HG02623 (cell line): ENCODE results near the gene CRACR2A.

Experiments
- ATAC-seq: cut with Tn5 transposase; IDR thresholded peaks from one replicate; pipeline ENCODE4 v1.9.1; 2021; ENCODE audit warnings: moderate library complexity; ENCODE audit not compliant: unreplicated experiment

The CRACR2A gene

DNA sequence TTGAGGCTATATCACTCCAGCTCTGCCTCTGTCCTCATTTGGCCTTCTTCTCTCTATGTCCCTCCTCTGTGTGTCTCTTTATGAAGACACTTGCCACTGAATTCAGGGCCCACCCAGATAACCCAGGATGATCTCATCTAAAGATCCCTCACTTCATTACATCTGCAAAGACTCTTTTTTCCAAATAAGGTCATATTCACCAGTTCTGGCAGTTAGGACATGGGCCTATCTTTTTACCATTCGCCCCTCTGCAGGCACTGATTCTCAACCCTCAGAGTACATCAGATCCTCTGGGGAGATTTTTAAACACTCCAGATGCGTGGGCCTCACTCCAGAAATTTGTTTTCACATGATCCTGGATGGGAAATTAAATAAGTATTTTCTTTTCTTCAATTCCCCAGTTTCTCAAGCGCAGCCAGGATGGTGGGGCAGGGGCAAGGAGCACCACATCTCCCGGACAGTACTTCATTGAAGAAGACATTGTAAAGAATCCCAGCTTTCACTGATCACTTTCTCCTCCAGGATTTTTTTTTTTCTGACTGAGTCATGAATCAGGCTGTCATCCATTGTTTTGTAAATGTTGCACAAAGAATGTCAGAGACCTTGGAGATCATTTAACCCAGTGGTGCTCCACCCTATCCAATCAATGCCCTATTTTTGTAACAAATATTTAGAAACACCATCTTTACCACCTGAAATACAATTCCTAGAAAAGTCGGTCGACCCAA, 27.4 kb downstream of the CRACR2A start:
- ATAC-seq = no peak

DNA sequence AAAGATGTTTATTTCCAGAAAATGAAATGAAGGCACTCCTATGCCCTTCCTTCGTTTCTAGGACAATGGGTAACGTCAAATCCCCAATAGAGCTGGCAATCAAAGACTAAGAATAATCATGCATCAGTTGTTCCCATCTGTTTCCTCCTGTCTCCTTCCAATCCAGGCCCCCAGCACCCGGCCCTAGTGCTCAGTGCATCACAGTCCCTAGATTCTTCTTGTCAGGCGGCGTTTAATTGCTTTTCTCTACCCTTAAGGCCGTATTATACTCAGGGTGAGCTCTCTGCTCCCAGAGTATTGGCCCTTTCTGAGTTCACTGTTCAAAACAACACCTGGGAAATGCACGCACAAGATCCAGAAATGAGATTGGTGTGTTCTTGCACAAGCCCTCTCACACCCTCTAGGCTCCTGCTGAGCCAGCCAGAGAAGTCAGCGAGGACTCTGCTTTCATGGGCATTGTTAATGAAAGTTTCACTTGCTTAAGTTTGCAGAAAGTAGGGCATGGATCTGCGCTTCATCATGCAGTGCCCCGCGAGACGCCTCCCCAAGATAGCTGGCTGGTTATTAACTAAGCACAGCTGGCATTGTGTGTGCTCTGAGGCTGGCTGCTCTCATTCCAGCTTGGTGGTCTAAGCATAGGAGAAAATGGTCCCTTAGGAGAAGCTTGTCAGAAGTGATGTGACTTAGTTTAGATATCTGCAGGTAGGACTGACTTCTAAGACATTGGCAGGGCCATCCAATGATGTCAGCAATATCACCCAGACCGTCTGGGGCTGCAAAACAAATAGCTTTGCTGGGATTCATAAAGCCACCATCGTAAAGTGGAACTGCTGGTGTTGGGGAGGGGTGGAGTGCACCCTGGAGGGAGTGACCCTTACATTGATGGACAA, 28.7 kb downstream of the CRACR2A start:
- ATAC-seq = no peak

DNA sequence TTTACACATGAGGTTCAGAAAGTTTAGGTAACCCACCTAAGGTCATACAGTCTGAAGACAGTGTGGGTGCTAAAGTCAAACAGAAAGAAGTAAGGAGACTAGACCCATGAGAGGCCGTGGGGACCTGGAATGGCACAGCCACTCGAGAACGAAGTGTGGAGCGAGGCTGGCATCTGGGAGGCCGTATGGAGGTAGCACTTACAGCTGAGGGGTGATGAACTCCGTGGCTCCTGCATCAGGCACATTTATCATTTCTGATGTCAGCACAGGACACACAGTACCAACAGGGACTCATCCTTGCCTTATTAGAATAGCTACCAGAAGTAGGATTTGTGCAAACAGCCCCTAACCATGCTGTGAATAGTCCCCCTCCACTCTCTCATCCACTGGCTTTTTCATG, 30.5 kb downstream of the CRACR2A start:
- ATAC-seq = no peak

DNA sequence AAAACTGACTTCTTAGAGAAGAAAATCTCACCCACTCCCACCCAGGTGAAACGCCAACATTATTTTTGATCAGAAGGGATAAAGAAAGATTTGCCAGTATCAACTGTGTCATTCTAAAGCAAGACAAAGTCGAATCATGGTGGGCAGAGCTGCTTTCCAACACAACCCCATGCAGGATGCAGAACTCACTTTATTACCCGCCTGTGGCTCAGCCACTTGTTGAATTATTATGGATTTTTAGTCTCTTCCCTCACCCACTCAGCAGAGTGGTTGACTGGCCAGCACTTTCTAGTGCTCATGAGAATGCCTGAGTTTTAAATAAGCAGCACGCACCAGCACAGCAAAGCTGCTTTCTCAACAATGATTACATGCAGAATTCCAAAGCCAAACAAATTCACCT, 32.1 kb downstream of the CRACR2A start:
- ATAC-seq = no peak

DNA sequence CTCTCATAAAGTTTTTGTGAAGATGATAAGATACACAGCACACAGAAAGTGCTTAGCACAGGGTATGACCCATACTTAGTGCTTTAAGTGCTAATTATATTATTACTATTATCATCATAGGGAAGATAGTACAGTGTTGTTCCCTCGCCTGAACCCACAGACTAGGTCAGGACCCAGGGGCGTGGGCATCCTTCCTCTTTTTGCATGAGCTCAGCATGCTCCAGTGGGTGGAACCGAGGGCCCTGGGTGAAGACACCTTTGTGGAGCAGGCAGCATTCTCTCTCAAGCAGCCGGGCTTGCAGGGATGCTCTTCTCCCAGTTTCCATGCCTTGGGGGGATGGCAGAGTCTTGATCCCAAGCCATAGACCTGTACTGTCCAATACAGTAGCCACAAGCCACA, 34.8 kb downstream of the CRACR2A start:
- ATAC-seq = no peak

DNA sequence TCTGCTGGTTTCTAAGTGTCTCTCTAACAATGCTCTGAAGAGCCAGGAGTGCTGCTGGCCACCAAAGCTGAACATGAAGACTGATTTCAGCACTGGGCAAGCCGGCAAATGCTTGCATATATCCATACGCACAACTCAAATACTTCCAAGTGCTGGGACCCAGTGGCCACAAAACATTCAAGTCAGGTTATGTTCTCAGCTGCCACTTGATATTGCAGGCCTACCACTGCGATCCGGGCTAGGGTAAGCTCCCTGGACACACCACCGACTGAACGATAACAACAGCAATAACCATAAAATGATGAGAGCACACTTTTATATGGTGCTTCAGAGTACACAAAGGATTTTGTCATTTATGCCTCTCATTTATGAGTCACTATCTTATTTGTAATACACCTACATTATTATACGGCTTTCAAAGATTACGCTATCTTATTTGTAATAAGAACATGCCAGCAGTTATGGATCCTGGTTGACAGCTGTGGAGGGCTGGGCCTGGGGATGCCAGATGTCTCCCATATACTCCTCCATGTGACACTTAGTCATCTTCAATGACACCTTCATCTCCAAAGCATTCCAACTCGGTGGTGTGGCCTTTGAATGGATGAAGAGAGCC, 35.5 kb downstream of the CRACR2A start:
- ATAC-seq = no peak

DNA sequence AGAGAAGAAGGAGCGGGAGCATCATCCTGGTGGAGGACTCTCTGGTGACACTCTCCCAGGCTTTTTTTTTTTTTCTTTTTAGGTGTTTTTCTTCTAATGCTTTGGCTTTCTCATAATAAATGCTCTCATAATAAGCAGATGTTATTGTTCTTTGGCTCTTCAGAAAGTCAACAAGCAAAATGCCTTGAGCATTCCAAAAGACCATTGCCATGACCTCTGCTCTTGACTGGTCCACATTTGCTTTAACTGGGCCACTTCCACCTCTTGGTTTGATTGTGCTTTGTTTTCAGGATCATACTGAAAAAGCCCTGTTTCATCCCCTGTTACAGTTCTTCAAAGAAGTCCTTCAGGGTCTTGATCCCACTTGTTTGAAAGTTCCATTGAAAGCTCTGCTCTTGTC, 36.9 kb downstream of the CRACR2A start:
- no peak for ATAC-seq

DNA sequence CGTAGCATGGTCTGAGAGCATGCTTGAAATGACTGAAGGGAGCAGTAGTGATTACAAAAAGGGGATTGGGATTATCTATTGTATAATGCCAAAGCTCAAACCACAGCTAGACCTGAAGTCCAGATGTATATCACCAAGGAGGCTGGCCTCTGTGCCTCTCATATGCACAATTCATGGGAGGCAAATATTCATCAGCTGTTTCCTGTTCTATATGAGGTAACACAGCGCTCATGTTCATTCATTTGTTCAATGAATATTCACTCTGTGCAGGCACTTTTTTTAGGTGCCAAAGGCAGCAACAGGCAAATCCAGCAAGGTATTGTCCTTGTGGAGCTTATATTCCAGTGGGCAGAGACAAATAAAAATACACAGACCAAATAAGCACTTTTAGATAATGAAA, 39.0 kb downstream of the CRACR2A start:
- ATAC-seq = no peak

DNA sequence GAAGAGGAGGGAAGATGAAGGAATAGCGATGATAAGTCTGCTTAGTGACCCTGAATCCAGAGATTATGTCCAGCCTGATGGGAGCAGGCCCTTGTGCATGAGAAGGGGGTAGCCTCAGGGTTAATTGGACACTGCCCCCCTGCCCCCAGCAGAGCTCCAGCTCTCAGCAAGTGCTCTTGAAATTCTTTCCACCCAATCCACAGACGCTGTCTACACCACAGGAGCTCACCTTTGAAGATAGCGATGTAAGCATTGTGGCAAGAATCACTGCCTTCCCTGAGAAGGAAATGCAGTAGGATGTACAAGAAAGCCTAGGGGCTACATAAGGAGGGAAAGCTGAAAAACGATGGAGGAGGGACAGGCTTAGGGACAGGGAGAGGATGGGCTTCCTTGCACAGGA, 39.4 kb downstream of the CRACR2A start:
- no peak for ATAC-seq

DNA sequence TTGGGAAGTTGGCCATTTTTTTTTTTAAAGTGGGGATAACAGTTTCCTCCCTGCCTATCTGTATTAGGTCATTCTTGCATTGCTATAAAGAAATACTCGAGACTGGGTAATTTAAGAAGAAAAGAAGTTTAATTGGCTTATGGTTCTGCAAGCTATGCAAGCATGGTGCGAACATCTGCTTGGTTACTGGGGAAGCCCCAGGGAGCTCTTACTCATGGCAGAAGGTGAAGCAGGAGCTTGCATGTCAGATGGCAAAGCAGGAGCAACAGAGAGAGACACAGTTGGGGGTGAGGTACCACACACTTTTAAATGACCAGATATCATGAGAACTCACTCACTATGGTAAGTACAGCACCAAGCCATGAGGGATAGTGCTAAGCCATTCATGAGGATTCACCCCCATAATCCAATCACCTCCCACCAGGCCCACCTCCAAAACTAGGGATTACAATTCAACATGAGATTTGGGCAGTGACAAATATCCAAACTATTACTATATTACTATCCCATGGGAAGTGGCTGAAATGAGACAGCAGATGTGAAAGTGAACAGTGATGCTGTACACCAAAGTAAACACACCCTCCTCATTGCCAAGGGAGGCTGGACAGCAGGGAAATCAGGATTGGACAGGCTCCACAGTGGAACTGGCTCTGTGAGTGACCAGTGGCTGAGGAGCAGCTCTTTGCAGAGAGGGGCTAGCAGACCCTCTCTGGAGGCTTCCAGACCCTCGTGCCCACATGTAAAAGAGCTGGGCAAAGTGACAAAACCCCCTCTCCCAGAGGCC, 40.5 kb downstream of the CRACR2A start:
- ATAC-seq = no peak

DNA sequence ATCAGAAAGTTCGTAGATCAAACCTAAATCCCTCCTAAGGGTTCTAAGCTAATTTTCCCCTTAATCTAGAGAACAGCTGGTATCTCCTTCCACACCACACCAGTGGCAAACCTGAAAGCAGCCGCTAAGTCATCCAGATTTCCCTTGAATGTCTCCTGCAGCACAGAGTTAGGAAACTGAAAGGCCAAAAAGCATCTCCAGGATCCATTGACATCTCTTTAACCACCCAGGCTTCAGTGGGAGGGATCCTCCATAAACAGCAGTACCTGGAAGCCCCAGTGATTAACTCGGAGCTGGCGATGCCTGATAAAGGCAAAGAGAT, 47.6 kb downstream of the CRACR2A start:
- no peak for ATAC-seq

DNA sequence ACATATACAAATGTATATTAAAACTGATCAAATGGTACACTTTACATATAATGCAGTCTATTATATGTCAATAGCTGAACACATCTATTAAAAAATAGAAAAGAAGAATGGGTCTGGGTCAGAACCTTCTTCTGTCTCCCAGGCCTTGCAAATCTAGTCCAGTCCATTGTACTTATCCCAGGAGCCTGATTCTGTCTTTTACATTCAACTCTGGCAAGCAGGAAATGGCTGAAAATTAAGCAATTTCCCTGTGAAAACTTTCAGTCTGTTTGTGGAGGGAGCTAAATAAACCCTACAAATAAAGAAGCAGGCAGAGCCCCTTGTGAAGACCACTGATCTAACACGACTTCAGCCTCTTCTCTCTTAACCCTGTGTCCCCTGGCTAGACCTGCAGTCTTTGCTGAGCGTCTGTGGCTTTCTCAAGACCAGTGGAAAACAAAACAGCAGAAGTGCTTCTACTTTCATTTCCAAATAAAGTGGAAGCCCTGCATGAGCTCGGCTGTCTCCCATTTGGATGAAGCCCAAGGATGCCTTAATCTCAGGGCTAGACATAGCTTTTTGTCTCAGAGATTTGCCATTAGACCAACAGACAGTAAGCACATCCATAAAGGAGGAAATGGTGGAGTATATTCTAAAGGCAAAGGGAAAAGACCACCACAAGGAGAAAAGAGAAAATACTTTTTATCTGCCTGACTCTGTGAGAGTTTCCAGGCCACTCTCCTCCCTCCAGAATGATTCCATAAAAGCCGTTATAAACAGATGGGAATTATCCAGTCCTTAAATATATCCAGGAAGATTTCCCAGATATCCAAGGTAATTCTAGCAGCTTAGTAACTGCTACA, 48.2 kb downstream of the CRACR2A start:
- ATAC-seq = no peak

DNA sequence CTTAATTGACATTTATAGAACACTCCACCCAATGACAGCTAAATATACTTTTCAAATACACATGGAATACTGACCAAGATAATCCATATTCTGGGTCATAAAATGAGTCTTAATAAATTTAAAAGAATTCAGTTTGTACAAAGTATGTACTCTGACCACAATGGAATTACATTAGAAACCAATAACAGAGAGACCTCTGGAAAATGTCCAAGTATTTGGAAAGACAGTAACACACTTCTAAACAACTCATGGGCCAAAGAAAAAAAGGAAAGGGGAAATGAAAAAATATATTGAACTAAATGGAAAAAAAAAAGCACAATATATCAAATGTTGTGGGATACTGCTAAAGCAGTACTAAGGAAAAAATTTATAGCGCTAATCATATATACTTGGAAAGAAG, 52.0 kb downstream of the CRACR2A start:
- no peak for ATAC-seq

DNA sequence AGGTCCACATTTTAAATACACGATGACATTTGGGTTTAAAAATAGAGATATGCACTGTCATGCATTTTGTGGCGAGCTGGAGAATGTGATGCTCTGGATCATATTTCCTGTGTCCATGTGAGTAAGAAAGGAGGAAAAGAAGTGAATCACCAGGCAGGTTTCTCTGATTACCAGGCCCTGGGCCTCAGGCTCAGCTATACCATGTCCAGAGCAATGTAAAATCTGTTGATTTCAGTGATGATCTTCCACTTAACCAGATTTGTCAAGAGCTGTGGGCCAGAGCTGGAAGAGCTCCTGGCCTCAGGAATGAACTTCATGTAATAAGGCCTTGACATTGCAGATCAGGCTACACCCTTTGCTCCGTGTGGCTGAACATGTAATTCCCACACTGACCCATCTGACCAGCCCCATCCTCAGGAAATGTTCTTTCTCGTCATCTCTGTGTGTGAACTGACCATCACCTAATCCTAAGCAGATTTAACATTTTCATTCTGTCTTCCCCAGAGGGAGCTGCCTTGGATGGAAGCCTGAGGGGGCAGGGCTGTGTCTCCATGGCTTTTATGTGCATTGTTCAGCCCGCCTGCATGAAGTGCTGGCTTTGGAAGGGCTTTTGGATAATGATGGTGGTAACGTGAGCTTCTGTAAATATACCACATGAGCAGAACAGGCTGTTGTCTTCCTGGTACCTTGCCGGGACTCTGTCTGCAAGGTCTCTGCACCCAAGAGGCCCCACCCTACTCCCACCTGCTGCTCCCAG, 54.5 kb downstream of the CRACR2A start:
- ATAC-seq = no peak

DNA sequence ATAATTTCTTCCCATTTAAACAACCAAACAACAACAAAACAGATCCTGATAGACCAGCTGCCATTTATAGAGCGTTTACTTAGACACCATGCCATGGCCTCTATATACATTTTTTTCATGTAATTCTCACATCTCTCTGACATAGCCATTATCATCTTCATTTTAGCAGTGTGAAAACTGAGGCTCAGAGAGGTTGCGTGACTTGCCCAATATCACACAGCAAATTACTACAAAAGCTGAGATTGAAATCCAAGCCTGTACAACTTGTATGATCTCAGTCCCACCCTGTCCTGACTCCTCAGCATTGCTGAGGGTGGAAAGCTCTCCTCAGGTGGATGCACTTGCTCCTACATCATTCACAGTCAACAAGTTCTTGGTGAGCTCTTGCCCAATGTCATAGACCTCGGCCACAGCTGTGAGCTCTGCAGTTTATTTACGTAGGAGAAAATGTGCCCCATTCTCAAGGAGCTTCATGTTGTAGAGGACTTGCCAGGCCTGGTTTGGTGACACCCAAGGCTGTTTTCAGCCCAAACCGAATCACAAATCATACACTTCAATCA, 55.5 kb downstream of the CRACR2A start:
- no peak for ATAC-seq

DNA sequence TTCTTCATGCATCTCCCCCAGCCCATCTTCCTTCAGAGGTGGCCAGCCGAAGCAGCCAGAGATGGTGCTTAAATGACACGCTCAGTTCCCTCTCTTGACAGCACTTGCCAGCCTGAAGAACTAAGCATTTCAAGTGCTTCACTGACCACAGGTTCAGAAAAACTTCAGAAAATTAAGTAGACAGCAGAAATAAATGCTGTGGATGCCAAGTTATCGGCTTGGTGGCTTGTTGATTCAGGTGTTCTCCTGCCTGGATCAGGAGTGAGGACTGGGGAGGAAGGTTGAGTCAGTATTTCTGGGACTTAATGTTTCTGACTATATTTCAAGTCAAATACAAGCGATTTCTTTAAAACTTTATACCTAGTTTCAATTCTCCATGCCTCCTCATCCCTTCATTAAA, 58.2 kb downstream of the CRACR2A start:
- ATAC-seq = no peak

DNA sequence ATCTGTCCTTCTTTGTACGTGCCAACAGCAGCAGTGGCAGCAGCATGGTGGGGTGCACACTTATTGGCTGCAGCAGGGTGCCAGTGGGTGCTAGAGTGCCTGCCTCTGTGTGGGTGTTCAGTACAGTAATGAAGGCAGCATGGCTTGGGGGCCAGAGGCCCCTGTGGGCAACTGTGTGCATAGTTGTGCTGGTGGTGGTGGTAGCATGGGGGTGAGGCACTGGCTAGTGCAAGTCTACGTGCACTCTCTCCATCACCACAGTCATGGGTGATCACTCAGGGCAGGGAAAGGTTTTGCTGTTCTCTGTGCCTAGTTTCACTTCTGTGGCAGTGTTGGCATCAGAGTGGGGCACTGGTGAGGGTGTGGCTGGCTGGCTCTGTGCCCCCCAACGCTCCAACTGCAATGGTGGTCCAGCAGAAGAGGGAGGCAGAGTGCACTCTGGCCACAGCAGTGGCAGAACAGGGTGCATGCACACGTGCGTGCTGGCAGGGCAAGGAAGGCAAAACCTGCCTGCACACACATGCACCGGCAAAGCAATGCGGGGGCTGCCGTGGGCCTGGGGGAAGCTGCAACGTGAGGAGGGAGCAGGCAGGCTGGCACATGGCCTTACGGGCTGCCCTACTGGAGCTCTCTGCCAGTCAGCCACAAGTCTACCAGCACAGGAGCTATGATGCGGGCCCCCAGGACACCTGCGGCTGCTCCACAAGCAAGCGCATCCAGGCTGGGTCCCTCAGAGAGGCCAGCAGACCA, 60.1 kb downstream of the CRACR2A start:
- no peak for ATAC-seq

DNA sequence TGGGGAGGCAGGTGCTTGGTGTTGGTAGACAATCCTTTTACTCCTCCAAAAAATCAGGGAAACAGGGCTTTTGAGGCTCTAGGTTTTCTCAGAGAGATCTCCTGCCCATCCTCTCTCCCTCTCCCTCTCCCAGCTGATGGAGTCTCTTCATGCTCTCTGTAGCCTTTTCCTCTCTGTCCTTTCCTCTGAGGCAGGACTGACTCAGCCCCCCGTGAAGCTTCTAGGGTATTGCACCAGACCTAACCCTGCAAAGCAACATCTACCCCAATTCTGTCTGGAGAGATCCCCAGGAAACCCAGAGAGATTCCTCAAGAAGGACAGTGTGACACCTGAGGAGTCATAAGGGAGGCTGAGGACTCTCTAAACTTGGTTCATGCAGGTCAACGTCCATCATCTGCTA, 66.4 kb downstream of the CRACR2A start:
- no peak for ATAC-seq

DNA sequence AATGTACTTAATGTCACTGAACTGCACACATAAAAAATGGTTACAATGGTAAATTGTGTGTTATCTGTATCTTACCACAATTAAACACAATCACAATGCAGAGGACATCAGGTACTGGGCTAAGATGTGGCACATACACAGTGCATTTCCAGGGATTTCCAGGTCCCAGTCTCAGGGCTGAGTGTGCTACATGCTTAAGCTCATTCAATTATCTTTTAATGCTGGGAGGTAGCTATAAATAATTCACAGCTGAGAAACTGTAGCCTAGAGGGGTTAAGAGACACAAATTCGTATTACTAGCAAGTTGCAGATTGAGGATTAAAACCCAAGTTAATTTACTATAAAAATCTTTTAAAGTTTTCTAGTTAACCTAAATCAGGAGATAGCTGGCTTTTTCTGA, 67.1 kb downstream of the CRACR2A start:
- ATAC-seq = no peak
